Endothelial cell of umbilical vein (primary cell): Measurements from ENCODE around the gene RET. TPM values are rescaled to one million over a fixed set of nuclear protein-coding genes. Genes with fewer than 3 reads are reported as not detected.

ENCODE experiments used
- BruUV-seq: library from RNA; stranded (reverse); fragments of 400-500 nt; replicated peaks from 2 replicates; lab custom pipeline; 2021; lab: Mats Ljungman, UMichigan
- CTCF ChIA-PET: fragments of 300-600, 350-600 bp; sonication (Branson Sonifier 250); formaldehyde crosslinking; loops from one replicate; lab custom pipeline; 2021; ENCODE audit warnings: antibody characterized with exemption, inconsistent platforms; lab: Charles Lee
- POLR2A ChIA-PET: fragments of 300-600, 350-600 bp; sonication (Branson Sonifier 250); formaldehyde crosslinking; loops from one replicate; lab custom pipeline; 2021; ENCODE audit warnings: antibody characterized with exemption, inconsistent platforms; lab: Charles Lee
- DNase-seq: peaks from one replicate; pipeline ENCODE4 v3.0.0-alpha.2; 2011; ENCODE audit warnings: low read depth, low spot score
- FAIRE-seq: peaks from 2 replicates; lab custom pipeline; 2011; peaks lifted over from hg19 to GRCh38; lab: Jason Lieb, UNC
- H2AFZ ChIP-seq: 2 replicates; pipeline ENCODE4 v1.6.0; 2012; ENCODE audit warnings: low read depth, low read length, control low read depth, inconsistent platforms
- H3K27ac ChIP-seq: 2 replicates; pipeline ENCODE4 v1.5.1; 2011; ENCODE audit warnings: low read depth, mild to moderate bottlenecking, control low read depth, low read length, moderate library complexity; ENCODE audit not compliant: insufficient read depth
- H3K27me3 ChIP-seq, 2 experiments: 2 replicates each; pipeline versions ENCODE4 v1.6.0 to v1.6.1; 2011; ENCODE audit warnings: low read length in 2 of 2, mixed read lengths in 1 of 2; ENCODE audit not compliant: control insufficient read depth in 2 of 2, insufficient read depth in 2 of 2
- H3K36me3 ChIP-seq, 2 experiments: 2 replicates in 1 of 2; 3 replicates in 1 of 2; pipeline ENCODE4 v1.5.1; 2011; ENCODE audit warnings: low read length in 2 of 2, mild to moderate bottlenecking in 1 of 2, moderate library complexity in 1 of 2; ENCODE audit not compliant: control insufficient read depth in 2 of 2, insufficient read depth in 2 of 2; ENCODE audit errors: extremely low read depth in 1 of 2
- H3K4me1 ChIP-seq: 3 replicates; pipeline ENCODE4 v1.5.1; 2011; ENCODE audit warnings: mild to moderate bottlenecking, low read length; ENCODE audit not compliant: control insufficient read depth, insufficient read depth; ENCODE audit errors: extremely low read depth
- H3K4me2 ChIP-seq: 2 replicates; pipeline ENCODE4 v1.6.1; 2011; ENCODE audit warnings: low read length, control low read depth, mixed read lengths; ENCODE audit not compliant: insufficient read depth
- H3K4me3 ChIP-seq, 3 experiments: fragments of 200-600 bp in 1 of 3; sonication (generic), shearing (Covaris generic) in 1 of 3; replicated peaks in 1 of 3; 2 replicates each; pipeline ENCODE4 v1.5.1; 2011 to 2016; ENCODE audit warnings: control low read depth in 3 of 3, low read length in 3 of 3, mild to moderate bottlenecking in 2 of 3, inconsistent platforms in 1 of 3, low read depth in 1 of 3, moderate library complexity in 1 of 3; ENCODE audit not compliant: insufficient read depth in 1 of 3
- H3K79me2 ChIP-seq: 2 replicates; pipeline ENCODE4 v1.6.0; 2012; ENCODE audit warnings: low read length, inconsistent platforms; ENCODE audit not compliant: control insufficient read depth, insufficient read depth
- H3K9ac ChIP-seq: replicated peaks from 2 replicates; pipeline ENCODE3; 2011; ENCODE audit warnings: low read length, control low read depth; ENCODE audit not compliant: insufficient read depth; ENCODE audit errors: extremely low read depth
- H3K9me1 ChIP-seq: replicated peaks from 3 replicates; pipeline ENCODE4 v1.6.0; 2011; ENCODE audit warnings: mild to moderate bottlenecking, low read length; ENCODE audit not compliant: control insufficient read depth, insufficient read depth; ENCODE audit errors: extremely low read depth
- H3K9me3 ChIP-seq: replicated peaks from 2 replicates; pipeline ENCODE4 v1.5.1; 2012; ENCODE audit warnings: low read length, inconsistent platforms; ENCODE audit not compliant: control insufficient read depth, insufficient read depth
- H4K20me1 ChIP-seq: replicated peaks from 2 replicates; pipeline ENCODE3; 2011; ENCODE audit warnings: mild to moderate bottlenecking, low read length; ENCODE audit not compliant: control insufficient read depth, insufficient read depth; ENCODE audit errors: extremely low read depth
- EZH2 ChIP-seq: IDR thresholded peaks from 2 replicates; pipeline ENCODE4 v1.6.1; 2012; ENCODE audit warnings: borderline replicate concordance, low read depth, mild to moderate bottlenecking, moderate library complexity, low read length, inconsistent platforms; ENCODE audit not compliant: severe bottlenecking
- FOS ChIP-seq: IDR thresholded peaks from 2 replicates; pipeline ENCODE4 v1.6.1; 2011; ENCODE audit warnings: mild to moderate bottlenecking, low read length, moderate library complexity, borderline replicate concordance; ENCODE audit not compliant: insufficient read depth
- GATA2 ChIP-seq: IDR thresholded peaks from 2 replicates; pipeline ENCODE4 v1.7.0; 2011; ENCODE audit warnings: low read depth, mild to moderate bottlenecking, moderate library complexity, mixed read lengths, low read length; ENCODE audit not compliant: insufficient read length, insufficient read depth
- JUN ChIP-seq: IDR thresholded peaks from 2 replicates; pipeline ENCODE4 v1.6.1; 2011; ENCODE audit warnings: borderline replicate concordance, low read depth; ENCODE audit not compliant: insufficient read length, insufficient read depth
- MYC ChIP-seq: IDR thresholded peaks from one replicate; pipeline ENCODE4 v1.6.1; 2011; ENCODE audit warnings: mild to moderate bottlenecking, low read depth, low read length
- POLR2A ChIP-seq: IDR thresholded peaks from 2 replicates; pipeline ENCODE4 v1.6.1; 2012; ENCODE audit warnings: low read depth, mild to moderate bottlenecking, control low read depth, low read length
- POLR2AphosphoS5 ChIP-seq: IDR thresholded peaks from 2 replicates; pipeline ENCODE4 v1.6.1; 2012; ENCODE audit warnings: low read depth, mild to moderate bottlenecking, control low read depth, low read length, moderate library complexity; ENCODE audit not compliant: insufficient read depth
- dilution Hi-C: fragments of 300-500 bp; cut with MboI; formaldehyde crosslinking; loops from one replicate; pipeline ENCODE4 v1.15.0; 2019; ENCODE audit warnings: low sequenced_read_pairs; ENCODE audit not compliant: extremely low pct_ligation_motif_present
- intact Hi-C: fragments of 100-400 bp; cut with micrococcal nuclease; formaldehyde crosslinking; loops from one replicate; pipeline ENCODE4 v1.10.0; 2022
- polyA plus RNA-seq, 4 experiments: library from polyadenylated mRNA; depleted of rRNA in 3 of 4; stranded (reverse) in 3 of 4; unstranded in 1 of 4; fragments of >200 nt; gene quantifications; 2 replicates each; pipeline versions ENCODE4 v1.2.1 to v1.2.3, GENCODE V29; 2011 to 2012; ENCODE audit warnings: missing spikeins in 1 of 4
- total RNA-seq: library from RNA; stranded (reverse); gene quantifications from 2 replicates; pipeline ENCODE4 v1.2.3, GENCODE V29; 2021
- TF ChIP-seq, protein P1 (sequence below), 2 donors: IDR thresholded peaks; 1 replicate in 1 of 2; 2 replicates in 1 of 2; pipeline ENCODE4 v1.5.1; 2011; ENCODE audit warnings: low read length in 2 of 2, mild to moderate bottlenecking in 2 of 2, moderate library complexity in 2 of 2, control low read depth in 1 of 2, inconsistent platforms in 1 of 2, low read depth in 1 of 2; ENCODE audit not compliant: insufficient read depth in 1 of 2; ENCODE audit errors: extremely low read depth in 1 of 2
- TF ChIP-seq, protein P2 (sequence below): IDR thresholded peaks from 2 replicates; pipeline ENCODE4 v1.6.1; 2011; ENCODE audit not compliant: insufficient read depth, insufficient read length

Gene RET
- total and polyA plus RNA-seq, 2 donors (not counting 3 experiments of a cell fraction or from before 2014, with no cell fraction given) = 0.04 to 0.22 TPM

DNA sequence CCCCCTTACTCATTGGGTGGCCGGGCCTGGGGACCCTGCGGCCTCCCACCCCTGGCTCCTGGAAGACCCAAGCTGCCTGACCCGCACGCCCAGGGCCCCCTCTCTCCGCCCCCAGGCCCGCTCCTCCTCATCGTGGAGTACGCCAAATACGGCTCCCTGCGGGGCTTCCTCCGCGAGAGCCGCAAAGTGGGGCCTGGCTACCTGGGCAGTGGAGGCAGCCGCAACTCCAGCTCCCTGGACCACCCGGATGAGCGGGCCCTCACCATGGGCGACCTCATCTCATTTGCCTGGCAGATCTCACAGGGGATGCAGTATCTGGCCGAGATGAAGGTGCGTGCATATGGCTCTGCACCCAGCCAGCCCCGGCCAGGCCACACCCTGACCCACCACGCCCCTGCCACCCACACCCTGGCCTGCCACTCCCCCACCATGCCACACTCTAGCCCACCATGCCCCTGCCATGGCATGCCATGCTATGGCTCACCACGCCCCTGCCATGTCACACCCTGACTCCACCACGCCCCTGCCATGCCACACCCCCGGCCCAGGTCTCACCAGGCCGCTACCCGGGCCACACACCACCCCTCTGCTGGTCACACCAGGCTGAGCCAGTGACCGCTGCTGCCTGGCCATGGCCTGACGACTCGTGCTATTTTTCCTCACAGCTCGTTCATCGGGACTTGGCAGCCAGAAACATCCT is 42.7 kb downstream of the RET start:
- H3K9me3 ChIP-seq = no peaks in the 10 kb centered on the region
- no peak overlapping the region for H3K4me3 ChIP-seq
- H3K27ac ChIP-seq = no peak overlapping the region
- H3K27me3 ChIP-seq = no peaks in the 10 kb centered on the region
- no TSS peak for BruUV-seq
- intact Hi-C loops (no loop called here), dilution Hi-C loops (no loop called here)
- ChIA-PET POLR2A (no interaction called here), CTCF (no interaction called here)
- no peak for FAIRE-seq
- TF ChIP-seq, protein P1, sequence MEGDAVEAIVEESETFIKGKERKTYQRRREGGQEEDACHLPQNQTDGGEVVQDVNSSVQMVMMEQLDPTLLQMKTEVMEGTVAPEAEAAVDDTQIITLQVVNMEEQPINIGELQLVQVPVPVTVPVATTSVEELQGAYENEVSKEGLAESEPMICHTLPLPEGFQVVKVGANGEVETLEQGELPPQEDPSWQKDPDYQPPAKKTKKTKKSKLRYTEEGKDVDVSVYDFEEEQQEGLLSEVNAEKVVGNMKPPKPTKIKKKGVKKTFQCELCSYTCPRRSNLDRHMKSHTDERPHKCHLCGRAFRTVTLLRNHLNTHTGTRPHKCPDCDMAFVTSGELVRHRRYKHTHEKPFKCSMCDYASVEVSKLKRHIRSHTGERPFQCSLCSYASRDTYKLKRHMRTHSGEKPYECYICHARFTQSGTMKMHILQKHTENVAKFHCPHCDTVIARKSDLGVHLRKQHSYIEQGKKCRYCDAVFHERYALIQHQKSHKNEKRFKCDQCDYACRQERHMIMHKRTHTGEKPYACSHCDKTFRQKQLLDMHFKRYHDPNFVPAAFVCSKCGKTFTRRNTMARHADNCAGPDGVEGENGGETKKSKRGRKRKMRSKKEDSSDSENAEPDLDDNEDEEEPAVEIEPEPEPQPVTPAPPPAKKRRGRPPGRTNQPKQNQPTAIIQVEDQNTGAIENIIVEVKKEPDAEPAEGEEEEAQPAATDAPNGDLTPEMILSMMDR (IDR thresholded peaks at IDR 0.05; ENCODE audit: extremely low read depth in 1 of 2, insufficient read depth in 1 of 2, low read depth in 1 of 2, low read length in 2 of 2) = no peak
- no peak for TF ChIP-seq POLR2AphosphoS5
- no peak overlapping the region for H2AFZ ChIP-seq
- no peaks in the 10 kb centered on the region for H3K79me2 ChIP-seq
- DNase-seq = no peak
- H3K4me1 ChIP-seq = peaks cover 3% of the 10 kb centered on the region
- H3K36me3 ChIP-seq = no peaks in the 10 kb centered on the region
- no peak overlapping the region for H3K4me2 ChIP-seq
- no peak overlapping the region for H3K9ac ChIP-seq
- H4K20me1 ChIP-seq = no peaks in the 10 kb centered on the region
- no peaks in the 10 kb centered on the region for H3K9me1 ChIP-seq

DNA sequence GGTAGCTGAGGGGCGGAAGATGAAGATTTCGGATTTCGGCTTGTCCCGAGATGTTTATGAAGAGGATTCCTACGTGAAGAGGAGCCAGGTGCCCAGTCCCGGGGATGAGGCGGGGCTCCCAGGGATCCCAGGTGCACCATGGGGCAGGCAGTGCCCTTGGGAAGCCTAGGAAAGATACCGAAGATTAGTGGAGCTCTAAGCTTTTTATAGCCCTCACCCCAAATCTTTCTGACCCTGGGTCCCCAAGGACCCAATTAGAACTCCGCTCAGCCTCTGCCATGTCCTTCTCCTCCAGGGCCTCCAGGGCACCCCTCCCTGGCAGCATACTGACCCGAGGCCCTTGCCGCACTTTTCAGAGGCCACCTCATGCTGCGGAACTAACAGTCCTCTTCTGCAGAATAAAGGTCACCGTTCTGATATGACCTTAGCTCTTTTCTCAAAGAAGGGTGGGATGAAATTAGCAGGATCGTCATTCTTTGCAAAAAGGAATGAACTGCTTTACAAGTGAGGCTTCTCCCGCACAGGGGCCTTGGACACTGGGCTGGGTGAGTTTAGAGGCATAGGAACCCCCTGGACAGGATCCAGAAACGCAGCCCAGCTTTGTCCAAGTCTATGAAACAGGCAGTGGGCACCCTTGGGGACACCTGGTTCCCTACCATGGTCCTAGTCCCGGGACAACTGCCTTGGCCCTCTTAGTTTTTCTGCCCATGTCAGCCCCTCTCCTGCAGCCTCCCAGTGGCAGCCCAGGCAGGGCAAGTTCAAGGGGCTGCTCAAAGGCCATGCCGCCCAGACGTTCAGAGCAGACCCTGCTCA is 43.5 kb downstream of the RET start:
- no peak overlapping the region for H3K9ac ChIP-seq
- no peak overlapping the region for H3K27ac ChIP-seq
- no peaks in the 10 kb centered on the region for H3K79me2 ChIP-seq
- TF ChIP-seq JUN (no peak), POLR2AphosphoS5 (no peak), GATA2 (no peak), POLR2A (no peak), FOS (no peak), EZH2 (no peak), MYC (no peak)
- TF ChIP-seq, protein P2, sequence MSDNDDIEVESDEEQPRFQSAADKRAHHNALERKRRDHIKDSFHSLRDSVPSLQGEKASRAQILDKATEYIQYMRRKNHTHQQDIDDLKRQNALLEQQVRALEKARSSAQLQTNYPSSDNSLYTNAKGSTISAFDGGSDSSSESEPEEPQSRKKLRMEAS = no peak
- TF ChIP-seq, protein P1 (IDR thresholded peaks at IDR 0.05; ENCODE audit: extremely low read depth in 1 of 2, insufficient read depth in 1 of 2, low read depth in 1 of 2, low read length in 2 of 2) = no peak
- no peak overlapping the region for H3K4me2 ChIP-seq
- no peaks in the 10 kb centered on the region for H3K27me3 ChIP-seq
- H3K4me3 ChIP-seq = no peak overlapping the region
- no peaks in the 10 kb centered on the region for H3K36me3 ChIP-seq
- ChIA-PET POLR2A (no interaction called here), CTCF (interaction anchor here (0.9 to 1.0 kb wide), 2 partner anchors 15 to 21 kb away, joined by 3 to 6 read pairs; no protein-coding TSS in a partner anchor)
- no peaks in the 10 kb centered on the region for H3K9me1 ChIP-seq
- FAIRE-seq (no peak), DNase-seq (no peak)
- intact Hi-C loops (no loop called here), dilution Hi-C loops (no loop called here)
- no peak overlapping the region for H2AFZ ChIP-seq
- H4K20me1 ChIP-seq = no peaks in the 10 kb centered on the region
- H3K9me3 ChIP-seq = no peaks in the 10 kb centered on the region
- H3K4me1 ChIP-seq = peaks cover 3% of the 10 kb centered on the region
- BruUV-seq = no TSS peak
